H1 (cell line): ENCODE results near the gene ZCWPW2. TPM values are rescaled to one million over a fixed set of nuclear protein-coding genes. Genes with fewer than 3 reads are reported as not detected.

Source experiments
- CTCF ChIA-PET: fragments of 300-600 bp; sonication (Branson Sonifier 250); formaldehyde crosslinking; loops from one replicate; lab custom pipeline; 2021; ENCODE audit not compliant: partially characterized antibody; lab: Charles Lee
- POLR2A ChIA-PET: fragments of 300-600 bp; sonication (Branson Sonifier 250); formaldehyde crosslinking; loops from one replicate; lab custom pipeline; 2021; ENCODE audit warnings: inconsistent platforms; ENCODE audit not compliant: partially characterized antibody; lab: Charles Lee
- DNase-seq, 2 experiments: peaks; one replicate each; pipeline versions ENCODE4 v3.0.0 to v3.0.0-alpha.2; 2010 to 2022; ENCODE audit warnings: low spot score in 2 of 2, low read depth in 1 of 2, mixed read lengths in 1 of 2
- FAIRE-seq: peaks from 2 replicates; lab custom pipeline; 2011; peaks lifted over from hg19 to GRCh38; lab: Jason Lieb, UNC
- H2AFZ ChIP-seq: 2 replicates; pipeline ENCODE4 v1.8.1; 2012; ENCODE audit warnings: low read length, inconsistent platforms
- H2AK5ac ChIP-seq: 2 replicates; pipeline ENCODE4 v1.6.1; 2013; ENCODE audit warnings: low read depth, low read length
- H2BK120ac ChIP-seq: replicated peaks from 2 replicates; pipeline ENCODE3; 2013; ENCODE audit warnings: low read depth, low read length, inconsistent platforms
- H2BK12ac ChIP-seq: 2 replicates; pipeline ENCODE4 v1.6.1; 2013; ENCODE audit warnings: low read depth, low read length
- H2BK15ac ChIP-seq: 2 replicates; pipeline ENCODE4 v1.6.1; 2013; ENCODE audit warnings: low read length
- H2BK20ac ChIP-seq: 2 replicates; pipeline ENCODE4 v1.6.1; 2013; ENCODE audit warnings: low read length
- H2BK5ac ChIP-seq: 2 replicates; pipeline ENCODE4 v1.6.1; 2013; ENCODE audit warnings: low read depth, low read length
- H3K14ac ChIP-seq: 2 replicates; pipeline ENCODE4 v1.6.1; 2013; ENCODE audit warnings: inconsistent platforms; ENCODE audit not compliant: insufficient read length
- H3K18ac ChIP-seq: 2 replicates; pipeline ENCODE4 v1.6.1; 2013; ENCODE audit warnings: low read length; ENCODE audit errors: extremely low read depth
- H3K23ac ChIP-seq: 2 replicates; pipeline ENCODE4 v1.6.1; 2013; ENCODE audit warnings: inconsistent platforms; ENCODE audit not compliant: insufficient read length
- H3K23me2 ChIP-seq: 2 replicates; pipeline ENCODE4 v1.6.1; 2013; ENCODE audit warnings: low read depth, low read length
- H3K27ac ChIP-seq: 2 replicates; pipeline ENCODE4 v1.6.1; 2011; ENCODE audit warnings: low read depth, low read length, inconsistent platforms
- H3K27me3 ChIP-seq, 4 experiments: replicated peaks in 1 of 4; 1 replicate in 1 of 4; 2 replicates in 3 of 4; pipeline versions ENCODE4 v1.6.1 to v1.8.1; 2011 to 2013; ENCODE audit warnings: low read length in 3 of 4, mild to moderate bottlenecking in 3 of 4, inconsistent platforms in 2 of 4, mixed read lengths in 2 of 4, moderate library complexity in 1 of 4; ENCODE audit not compliant: control insufficient read depth in 3 of 4, insufficient read depth in 3 of 4; ENCODE audit errors: extremely low read depth in 1 of 4
- H3K36me3 ChIP-seq, 4 experiments: 2 replicates each; pipeline versions ENCODE4 v1.6.1 to v1.8.1; 2011 to 2013; ENCODE audit warnings: mild to moderate bottlenecking in 4 of 4, low read length in 3 of 4, moderate library complexity in 2 of 4, control low read depth in 1 of 4, inconsistent platforms in 1 of 4; ENCODE audit not compliant: insufficient read depth in 4 of 4, control insufficient read depth in 2 of 4
- H3K4ac ChIP-seq: replicated peaks from 2 replicates; pipeline ENCODE3; 2013; ENCODE audit warnings: low read length, low read depth, mixed read lengths, inconsistent platforms; ENCODE audit not compliant: insufficient read length
- H3K4me1 ChIP-seq, 4 experiments: replicated peaks in 1 of 4; 1 replicate in 1 of 4; 2 replicates in 3 of 4; pipeline versions ENCODE4 v1.6.1 to v1.8.1; 2011 to 2013; ENCODE audit warnings: low read length in 3 of 4, inconsistent platforms in 2 of 4, mixed read lengths in 1 of 4; ENCODE audit not compliant: insufficient read depth in 4 of 4, control insufficient read depth in 3 of 4
- H3K4me2 ChIP-seq, 2 experiments: 2 replicates each; pipeline versions ENCODE4 v1.6.1 to v1.8.1; 2011 to 2013; ENCODE audit warnings: low read depth in 2 of 2, low read length in 2 of 2, control low read depth in 1 of 2, inconsistent platforms in 1 of 2, mild to moderate bottlenecking in 1 of 2; ENCODE audit not compliant: insufficient read depth in 1 of 2
- H3K4me3 ChIP-seq, 4 experiments: fragments of 200-600, 300-600 bp in 1 of 4; sonication (generic), shearing (Covaris generic), sonication (Bioruptor Twin) in 1 of 4; 2 replicates each; pipeline versions ENCODE4 v1.5.1 to v1.8.1; 2011 to 2016; ENCODE audit warnings: low read length in 4 of 4, low read depth in 3 of 4, control low read depth in 2 of 4, inconsistent platforms in 2 of 4, mild to moderate bottlenecking in 2 of 4, mixed read lengths in 1 of 4, moderate library complexity in 1 of 4; ENCODE audit not compliant: insufficient read depth in 2 of 4; ENCODE audit errors: extremely low read depth in 1 of 4
- H3K56ac ChIP-seq: replicated peaks from 2 replicates; pipeline ENCODE3; 2013; ENCODE audit warnings: low read depth, mild to moderate bottlenecking, mixed read lengths, low read length, inconsistent platforms; ENCODE audit not compliant: insufficient read length
- H3K79me1 ChIP-seq: 2 replicates; pipeline ENCODE4 v1.6.1; 2013; ENCODE audit warnings: low read depth, low read length, control low read depth
- H3K79me2 ChIP-seq, 2 experiments: 2 replicates each; pipeline versions ENCODE4 v1.6.1 to v1.8.1; 2012 to 2013; ENCODE audit warnings: low read length in 2 of 2, mild to moderate bottlenecking in 2 of 2, inconsistent platforms in 1 of 2; ENCODE audit not compliant: insufficient read depth in 2 of 2, control insufficient read depth in 1 of 2
- H3K9ac ChIP-seq, 4 experiments: replicated peaks in 1 of 4; 1 replicate in 1 of 4; 2 replicates in 3 of 4; pipeline versions ENCODE4 v1.6.1 to v1.8.1; 2011 to 2013; ENCODE audit warnings: low read depth in 3 of 4, low read length in 3 of 4, control low read depth in 2 of 4, mild to moderate bottlenecking in 2 of 4, moderate library complexity in 2 of 4, inconsistent platforms in 1 of 4; ENCODE audit errors: extremely low read depth in 1 of 4
- H3K9me3 ChIP-seq, 2 experiments: 2 replicates each; pipeline versions ENCODE4 v1.6.1 to v1.8.1; 2012 to 2013; ENCODE audit warnings: mild to moderate bottlenecking in 2 of 2, moderate library complexity in 2 of 2, control low read depth in 1 of 2, inconsistent platforms in 1 of 2, low read depth in 1 of 2, low read length in 1 of 2, mixed read lengths in 1 of 2; ENCODE audit not compliant: insufficient read depth in 2 of 2
- H4K20me1 ChIP-seq, 2 experiments: replicated peaks in 1 of 2; 2 replicates each; pipeline versions ENCODE3 to v1.8.1; 2011 to 2013; ENCODE audit warnings: inconsistent platforms in 2 of 2, low read length in 2 of 2, mild to moderate bottlenecking in 1 of 2; ENCODE audit not compliant: insufficient read depth in 2 of 2, control insufficient read depth in 1 of 2
- H4K5ac ChIP-seq: 2 replicates; pipeline ENCODE4 v1.6.1; 2013; ENCODE audit warnings: low read length, low read depth, mixed read lengths, inconsistent platforms; ENCODE audit not compliant: insufficient read length
- H4K8ac ChIP-seq: 2 replicates; pipeline ENCODE4 v1.8.0; 2013; ENCODE audit warnings: mild to moderate bottlenecking, moderate library complexity, low read length, inconsistent platforms; ENCODE audit not compliant: insufficient read depth; ENCODE audit errors: extremely low read depth
- H4K91ac ChIP-seq: replicated peaks from 2 replicates; pipeline ENCODE3; 2013; ENCODE audit warnings: low read length, mixed read lengths, inconsistent platforms; ENCODE audit not compliant: insufficient read length
- CHD7 ChIP-seq: fragments of 300-600 bp; sonication (generic); IDR thresholded peaks from 2 replicates; pipeline ENCODE4 v1.7.1; 2012; ENCODE audit warnings: low read length, moderate library complexity, mild to moderate bottlenecking, inconsistent platforms; ENCODE audit not compliant: insufficient replicate concordance
- polyA plus RNA-seq, 7 experiments: library from polyadenylated mRNA; depleted of rRNA in 3 of 7; stranded (reverse) in 5 of 7; unstranded in 2 of 7; fragments of >200 nt in 5 of 7; fragments of 200-250 nt in 2 of 7; gene quantifications; 1 replicate in 5 of 7; 2 replicates in 1 of 7; 4 replicates in 1 of 7; pipeline versions ENCODE4 v1.2.1 to v1.2.3, GENCODE V29; 2011 to 2013; ENCODE audit warnings: missing spikeins in 2 of 7, mixed read lengths in 2 of 7
- total RNA-seq: library from RNA; stranded (reverse); fragmentation: NEBNext Ultra II Directional; extraction: Animal tissue kit (Norgen Biotek cat#: 25700); gene quantifications from 2 replicates; pipeline ENCODE4 v1.2.1, GENCODE V29; 2021

The ZCWPW2 gene
- total and polyA plus RNA-seq, 2 of the 8 experiments (the other 6 are each of a cell fraction or from before 2014, with no cell fraction given): 0.11 to 0.39 TPM

DNA sequence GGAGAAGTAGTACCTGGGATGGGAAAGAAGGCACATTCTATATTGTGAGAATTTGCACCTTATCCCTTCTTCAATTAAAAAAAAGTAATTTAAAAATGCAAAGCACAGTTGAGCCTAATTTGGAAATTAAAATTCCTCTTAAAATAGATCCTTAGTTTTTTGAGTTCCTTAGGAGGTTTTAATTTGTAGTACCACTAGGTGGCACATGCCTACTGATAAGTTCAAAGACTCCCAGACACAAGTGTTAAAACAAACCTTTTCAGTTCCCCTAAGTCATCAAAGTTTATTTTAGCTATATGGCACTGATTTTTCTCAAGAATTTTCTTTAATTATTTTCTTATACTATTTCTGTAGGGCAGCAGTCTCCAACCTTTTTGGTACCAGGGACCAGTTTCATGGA lies 127.7 kb downstream of the ZCWPW2 start:
- no peak overlapping the region for H3K56ac ChIP-seq
- no peak overlapping the region for H2BK15ac ChIP-seq
- H3K14ac ChIP-seq: no peak overlapping the region
- H3K79me1 ChIP-seq: no peaks in the 10 kb centered on the region
- no peak overlapping the region for H3K4me3 ChIP-seq
- no peak overlapping the region for H3K4me2 ChIP-seq
- no peaks in the 10 kb centered on the region for H3K36me3 ChIP-seq
- H3K9me3 ChIP-seq: peaks cover 0 to 3% of the 10 kb centered on the region in 2 experiments; a peak in 1 of 4 replicates
- DNase-seq: no peak
- no peak overlapping the region for H3K23ac ChIP-seq
- H3K9ac ChIP-seq: no peak overlapping the region
- no peak overlapping the region for H2AK5ac ChIP-seq
- no peaks in the 10 kb centered on the region for H4K20me1 ChIP-seq
- no peak for FAIRE-seq
- H4K5ac ChIP-seq: no peak overlapping the region
- no peaks in the 10 kb centered on the region for H3K79me2 ChIP-seq
- no peak overlapping the region for H3K4ac ChIP-seq
- CTCF ChIA-PET: interaction anchor here (0.7 to 2.2 kb wide), 15 partner anchors 8 to 372 kb away, joined by 3 to 13 read pairs (median 5); no protein-coding TSS in a partner anchor
- H3K23me2 ChIP-seq: no peaks in the 10 kb centered on the region
- H2BK120ac ChIP-seq: no peak overlapping the region
- no peak overlapping the region for H2BK20ac ChIP-seq
- no peaks in the 10 kb centered on the region for H3K27me3 ChIP-seq
- H3K18ac ChIP-seq: no peak overlapping the region
- no peak overlapping the region for H2BK12ac ChIP-seq
- POLR2A ChIA-PET: no interaction called here
- no peak overlapping the region for H2BK5ac ChIP-seq
- H4K91ac ChIP-seq: no peak overlapping the region
- no peak overlapping the region for H4K8ac ChIP-seq
- H3K27ac ChIP-seq: no peak overlapping the region
- H3K4me1 ChIP-seq: no peaks in the 10 kb centered on the region
- no peak overlapping the region for H2AFZ ChIP-seq
- TF ChIP-seq CHD7: peak; percentile 23
